Thoracic aorta (tissue), 2 donors: ENCODE results near the gene IGSF9B. TPM values are rescaled to one million over a fixed set of nuclear protein-coding genes. Genes with fewer than 3 reads are reported as not detected.

Source experiments
- ATAC-seq: fragments of 150-250 bp; one replicate; pipeline ENCODE4 v1.8.0; 2017; ENCODE audit warnings: low read depth; ENCODE audit not compliant: insufficient number of reproducible peaks, low FRiP score
- DNase-seq: peaks from one replicate; pipeline ENCODE4 v3.0.0-alpha.2; 2020; ENCODE audit warnings: low spot score
- H3K27ac ChIP-seq, 2 donors: fragments of 200-600 bp; sonication (generic); 1 replicate in 1 of 2; 2 replicates in 1 of 2; pipeline ENCODE4 v1.5.1; 2016; ENCODE audit warnings: mild to moderate bottlenecking in 2 of 2, moderate library complexity in 2 of 2
- H3K27me3 ChIP-seq: fragments of 200-600 bp; sonication (generic); replicated peaks from 2 replicates; pipeline ENCODE4 v1.6.0; 2016; ENCODE audit warnings: mild to moderate bottlenecking; ENCODE audit not compliant: insufficient read depth
- H3K36me3 ChIP-seq: fragments of 200-600 bp; sonication (generic); one replicate; pipeline ENCODE4 v1.5.1; 2016
- H3K4me1 ChIP-seq, 2 donors: fragments of 200-600 bp; sonication (generic); 1 replicate in 1 of 2; 2 replicates in 1 of 2; pipeline versions ENCODE4 v1.5.1 to v1.6.0; 2016; ENCODE audit warnings: low read depth in 2 of 2, mild to moderate bottlenecking in 1 of 2; ENCODE audit not compliant: control insufficient read depth in 1 of 2
- H3K4me3 ChIP-seq: fragments of 200-600 bp; sonication (generic); 2 replicates; pipeline ENCODE4 v1.5.1; 2016; ENCODE audit warnings: mild to moderate bottlenecking
- H3K9me3 ChIP-seq: fragments of 200-600 bp; sonication (generic); 2 replicates; pipeline ENCODE4 v1.5.1; 2016
- total RNA-seq, 2 donors: library from RNA; depleted of rRNA; stranded (reverse); fragments of >200 nt; gene quantifications; one replicate each; pipeline versions ENCODE4 v1.1.0 to v1.2.3, GENCODE V29; 2016
- TF ChIP-seq, protein P1 (sequence below): fragments of 200-600 bp; sonication (generic); IDR thresholded peaks from one replicate; pipeline ENCODE4 v1.5.1; 2019; ENCODE audit warnings: antibody characterized with exemption

Gene IGSF9B
- total RNA-seq, 2 donors from 2014 or later: 67.1 to 77.2 TPM

GRCh38 chr11:133921026-133921425 lies 35.7 kb downstream of the IGSF9B start:
- Histone ChIP-seq H3K27ac (no peak overlapping the region), H3K4me3 (no peak overlapping the region), H3K27me3 (no peaks in the 10 kb centered on the region), H3K36me3 (peaks cover 55% of the 10 kb centered on the region), H3K9me3 (no peaks in the 10 kb centered on the region), H3K4me1 (no peaks in the 10 kb centered on the region)
- TF ChIP-seq, protein P1, sequence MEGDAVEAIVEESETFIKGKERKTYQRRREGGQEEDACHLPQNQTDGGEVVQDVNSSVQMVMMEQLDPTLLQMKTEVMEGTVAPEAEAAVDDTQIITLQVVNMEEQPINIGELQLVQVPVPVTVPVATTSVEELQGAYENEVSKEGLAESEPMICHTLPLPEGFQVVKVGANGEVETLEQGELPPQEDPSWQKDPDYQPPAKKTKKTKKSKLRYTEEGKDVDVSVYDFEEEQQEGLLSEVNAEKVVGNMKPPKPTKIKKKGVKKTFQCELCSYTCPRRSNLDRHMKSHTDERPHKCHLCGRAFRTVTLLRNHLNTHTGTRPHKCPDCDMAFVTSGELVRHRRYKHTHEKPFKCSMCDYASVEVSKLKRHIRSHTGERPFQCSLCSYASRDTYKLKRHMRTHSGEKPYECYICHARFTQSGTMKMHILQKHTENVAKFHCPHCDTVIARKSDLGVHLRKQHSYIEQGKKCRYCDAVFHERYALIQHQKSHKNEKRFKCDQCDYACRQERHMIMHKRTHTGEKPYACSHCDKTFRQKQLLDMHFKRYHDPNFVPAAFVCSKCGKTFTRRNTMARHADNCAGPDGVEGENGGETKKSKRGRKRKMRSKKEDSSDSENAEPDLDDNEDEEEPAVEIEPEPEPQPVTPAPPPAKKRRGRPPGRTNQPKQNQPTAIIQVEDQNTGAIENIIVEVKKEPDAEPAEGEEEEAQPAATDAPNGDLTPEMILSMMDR: no peak
- ATAC-seq (no peak), DNase-seq (no peak)

DNA sequence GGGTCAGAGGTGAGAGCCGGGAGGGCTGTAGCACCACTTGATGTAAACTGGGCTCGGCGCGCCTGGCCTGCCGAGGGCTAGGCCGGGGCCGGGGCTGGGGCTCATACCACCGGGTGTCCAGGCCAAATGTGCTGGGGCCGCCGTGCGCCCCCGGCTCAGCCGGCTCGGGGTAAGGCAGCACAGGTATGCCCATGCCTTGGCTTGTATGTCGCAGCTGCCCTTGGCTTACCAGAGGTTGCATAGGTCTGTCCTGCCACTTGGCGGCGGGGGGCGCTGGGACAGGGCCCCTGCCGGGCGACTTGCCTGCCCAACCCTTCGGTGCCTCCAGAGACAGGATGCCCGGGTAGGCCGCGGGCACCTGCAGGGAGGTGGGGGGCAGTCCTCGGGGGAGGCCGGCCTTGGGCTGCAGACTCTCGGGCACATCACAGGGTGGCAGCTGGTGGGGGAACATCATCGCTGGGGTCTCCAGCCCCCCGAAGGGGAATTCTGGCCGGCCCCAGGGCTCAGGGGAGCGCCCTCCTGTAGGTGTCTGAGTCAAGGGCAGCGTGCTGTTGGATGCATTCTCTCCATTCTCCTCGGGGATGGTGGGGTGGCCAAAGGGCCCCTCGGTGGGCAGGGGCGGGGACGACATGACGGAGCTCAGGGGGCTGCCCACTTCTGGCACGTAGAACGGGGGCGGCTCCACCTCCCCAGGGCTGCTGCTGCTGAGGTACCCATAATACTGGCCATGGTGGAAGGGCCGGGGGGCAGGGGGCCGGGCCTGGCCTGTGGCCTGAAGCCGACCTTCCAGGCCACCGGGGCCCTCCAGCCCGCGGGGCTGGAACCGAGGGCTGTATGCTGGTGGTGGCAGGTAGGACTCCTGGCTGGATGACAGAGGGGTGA lies 36.4 kb downstream of the IGSF9B start:
- no peak for ATAC-seq
- H3K9me3 ChIP-seq: no peaks in the 10 kb centered on the region
- TF ChIP-seq, protein P1: no peak
- peaks cover 48% of the 10 kb centered on the region for H3K36me3 ChIP-seq
- H3K27ac ChIP-seq: no peak overlapping the region
- H3K27me3 ChIP-seq: no peaks in the 10 kb centered on the region
- H3K4me3 ChIP-seq: no peak overlapping the region
- no peaks in the 10 kb centered on the region for H3K4me1 ChIP-seq
- no peak for DNase-seq

DNA sequence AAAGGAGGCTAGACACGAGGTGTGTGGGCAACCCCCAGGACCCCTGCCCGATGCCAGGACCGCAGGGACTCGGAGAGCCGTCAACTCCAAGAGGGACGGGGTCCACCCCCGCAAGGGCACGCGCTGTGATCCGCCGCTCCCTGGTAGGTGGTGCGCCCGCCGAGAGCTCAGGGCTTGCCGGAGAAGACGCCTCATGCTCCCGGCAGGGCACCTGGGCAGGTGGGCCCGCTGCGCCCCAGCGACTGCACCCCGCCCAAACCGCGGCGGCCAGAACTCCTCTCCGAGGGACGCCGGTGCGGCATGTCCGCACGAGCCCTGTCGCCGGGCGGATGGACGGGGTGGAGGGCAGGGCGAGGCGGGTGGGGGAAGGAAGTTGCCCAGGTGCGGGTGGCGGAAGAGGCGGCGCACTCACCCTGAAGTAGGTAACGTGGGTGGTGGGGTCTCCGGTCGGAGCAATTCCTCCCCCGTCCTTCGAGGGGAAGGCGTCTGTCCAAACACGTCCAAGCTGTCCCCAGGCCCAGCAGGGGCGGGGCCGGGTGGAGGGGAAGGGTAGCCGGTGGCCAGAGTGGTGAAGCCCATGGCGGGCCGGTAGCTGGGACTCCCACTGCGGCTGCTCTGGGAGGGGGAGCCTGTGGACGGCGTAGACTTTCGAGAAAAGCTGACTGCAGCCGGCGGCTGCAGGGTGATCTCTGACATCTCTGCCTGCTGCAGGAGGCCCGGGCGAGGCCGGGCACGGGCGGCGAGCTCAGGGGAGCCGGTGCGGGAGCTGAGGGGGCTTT lies 37.2 kb downstream of the IGSF9B start:
- ATAC-seq (no peak), DNase-seq (no peak)
- no peaks in the 10 kb centered on the region for H3K27me3 ChIP-seq
- H3K4me1 ChIP-seq: no peaks in the 10 kb centered on the region
- H3K36me3 ChIP-seq: peaks cover 44% of the 10 kb centered on the region
- no peak overlapping the region for H3K4me3 ChIP-seq
- no peaks in the 10 kb centered on the region for H3K9me3 ChIP-seq
- TF ChIP-seq, protein P1: no peak
- no peak overlapping the region for H3K27ac ChIP-seq

- Histone ChIP-seq H3K9me3 (no peaks in the 10 kb centered on the region), H3K4me1 (no peaks in the 10 kb centered on the region), H3K27me3 (no peaks in the 10 kb centered on the region), H3K4me3 (no peak overlapping the region), H3K27ac (no peak overlapping the region), H3K36me3 (peaks cover 45% of the 10 kb centered on the region)
- DNase-seq: no peak
- TF ChIP-seq, protein P1: no peak
- no peak for ATAC-seq
Measured at GRCh38 chr11:133918608-133919260, 38.0 kb downstream of the IGSF9B start.
